GM21619 (cell line): ENCODE results near the gene GRIPAP1.

Experiments used
- ATAC-seq: cut with Tn5 transposase; IDR thresholded peaks from one replicate; pipeline ENCODE4 v1.9.1; 2021; ENCODE audit not compliant: unreplicated experiment

GRIPAP1 gene

GRCh38 chrX:48961585-48962091 lies 40.4 kb downstream of the GRIPAP1 start:
- ATAC-seq, result no peak

- ATAC-seq, result no peak
Observed at GRCh38 chrX:48960291-48960690, 41.8 kb downstream of the GRIPAP1 start.

GRCh38 chrX:48958635-48959094 lies 43.4 kb downstream of the GRIPAP1 start:
- ATAC-seq, result no peak

- ATAC-seq, result peak; percentile 78
Observed at GRCh38 chrX:48957827-48958634, 44.0 kb downstream of the GRIPAP1 start.

GRCh38 chrX:48957477-48957826 lies 44.6 kb downstream of the GRIPAP1 start, which contains the start of gene OTUD5:
TSS of gene OTUD5 (minus strand) at chrX:48957607. CDS start at chrX:48957570, 37 bp downstream.
- ATAC-seq, result peak; percentile 42

GRCh38 chrX:48956728-48957414 lies 45.2 kb downstream of the GRIPAP1 start:
- ATAC-seq, result no peak

GRCh38 chrX:48948589-48948988 lies 53.5 kb downstream of the GRIPAP1 start:
- no peak for ATAC-seq

GRCh38 chrX:48945517-48946348 lies 56.3 kb downstream of the GRIPAP1 start:
- peak; percentile 50 for ATAC-seq

GRCh38 chrX:48942895-48943294 lies 59.2 kb downstream of the GRIPAP1 start:
- ATAC-seq, result no peak

GRCh38 chrX:48940404-48940955 lies 61.6 kb downstream of the GRIPAP1 start:
- no peak for ATAC-seq

- no peak for ATAC-seq
Observed at GRCh38 chrX:48939524-48940228, 62.4 kb downstream of the GRIPAP1 start.

- peak; percentile 45 for ATAC-seq
Observed at GRCh38 chrX:48938721-48939425, 63.2 kb downstream of the GRIPAP1 start.

GRCh38 chrX:48937054-48937907 lies 64.8 kb downstream of the GRIPAP1 start:
- ATAC-seq, result peak; percentile 54

GRCh38 chrX:48936429-48937053 lies 65.5 kb downstream of the GRIPAP1 start:
- peak; percentile 0 for ATAC-seq

GRCh38 chrX:48935301-48935670 lies 66.8 kb downstream of the GRIPAP1 start:
- no peak for ATAC-seq

GRCh38 chrX:48934581-48935300 lies 67.3 kb downstream of the GRIPAP1 start:
- no peak for ATAC-seq

GRCh38 chrX:48933757-48934156 lies 68.3 kb downstream of the GRIPAP1 start:
- ATAC-seq, result no peak
